C4-2B (cell line): ENCODE data around the gene TRIM36.
A peak's percentile ranks its signal among the peaks of the same experiment; 100 is the strongest.

ENCODE experiments used
- H3K27ac ChIP-seq: fragments of 450-650 bp; 2 replicates; pipeline ENCODE4 v1.5.1; 2017
- ZFX ChIP-seq: fragments of 450-650 bp; IDR thresholded peaks from 2 replicates; pipeline ENCODE4 v1.6.1; 2017
- TF ChIP-seq, protein P1 (sequence below): fragments of 450-650 bp; conservative IDR thresholded peaks from 2 replicates; pipeline ENCODE4 v1.5.1; 2017; ENCODE audit warnings: mild to moderate bottlenecking

Gene TRIM36

GRCh38 chr5:115132465-115132864, 37.2 kb downstream of the TRIM36 start:
- no peak overlapping the region for H3K27ac ChIP-seq
- no peak for TF ChIP-seq ZFX

DNA sequence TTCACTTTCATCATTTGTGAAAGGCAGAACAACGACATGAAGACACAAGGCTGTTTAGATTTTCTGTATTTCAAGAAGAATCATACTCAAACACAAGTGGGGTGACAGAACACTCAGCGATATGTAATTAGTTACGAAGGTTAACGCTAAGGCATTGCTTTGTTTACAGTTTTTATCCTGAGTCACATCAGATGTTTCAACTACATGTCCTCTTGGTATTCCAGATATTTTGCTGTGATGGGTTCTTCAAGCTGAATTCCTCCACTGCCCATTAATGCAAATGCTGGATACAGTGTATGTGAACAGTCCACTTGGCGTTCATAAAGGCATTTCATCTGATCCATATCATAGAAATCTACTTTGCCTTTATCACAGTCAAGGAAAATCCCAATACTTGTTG, 43.4 kb downstream of the TRIM36 start:
- TF ChIP-seq, protein P1, sequence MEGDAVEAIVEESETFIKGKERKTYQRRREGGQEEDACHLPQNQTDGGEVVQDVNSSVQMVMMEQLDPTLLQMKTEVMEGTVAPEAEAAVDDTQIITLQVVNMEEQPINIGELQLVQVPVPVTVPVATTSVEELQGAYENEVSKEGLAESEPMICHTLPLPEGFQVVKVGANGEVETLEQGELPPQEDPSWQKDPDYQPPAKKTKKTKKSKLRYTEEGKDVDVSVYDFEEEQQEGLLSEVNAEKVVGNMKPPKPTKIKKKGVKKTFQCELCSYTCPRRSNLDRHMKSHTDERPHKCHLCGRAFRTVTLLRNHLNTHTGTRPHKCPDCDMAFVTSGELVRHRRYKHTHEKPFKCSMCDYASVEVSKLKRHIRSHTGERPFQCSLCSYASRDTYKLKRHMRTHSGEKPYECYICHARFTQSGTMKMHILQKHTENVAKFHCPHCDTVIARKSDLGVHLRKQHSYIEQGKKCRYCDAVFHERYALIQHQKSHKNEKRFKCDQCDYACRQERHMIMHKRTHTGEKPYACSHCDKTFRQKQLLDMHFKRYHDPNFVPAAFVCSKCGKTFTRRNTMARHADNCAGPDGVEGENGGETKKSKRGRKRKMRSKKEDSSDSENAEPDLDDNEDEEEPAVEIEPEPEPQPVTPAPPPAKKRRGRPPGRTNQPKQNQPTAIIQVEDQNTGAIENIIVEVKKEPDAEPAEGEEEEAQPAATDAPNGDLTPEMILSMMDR: no peak
- TF ChIP-seq ZFX: no peak
- H3K27ac ChIP-seq: no peak overlapping the region

- no peak overlapping the region for H3K27ac ChIP-seq
- no peak for TF ChIP-seq ZFX
- TF ChIP-seq, protein P1: no peak
Observed at GRCh38 chr5:115124741-115125140, 45.0 kb downstream of the TRIM36 start.

- H3K27ac ChIP-seq: no peak overlapping the region
- TF ChIP-seq, protein P1: no peak
Observed at GRCh38 chr5:115116001-115116400, 53.7 kb downstream of the TRIM36 start.

GRCh38 chr5:115109840-115110239, 59.9 kb downstream of the TRIM36 start:
- H3K27ac ChIP-seq: no peak overlapping the region
- TF ChIP-seq ZFX: no peak
- TF ChIP-seq, protein P1: no peak

GRCh38 chr5:115109356-115109755, 60.4 kb downstream of the TRIM36 start:
- no peak overlapping the region for H3K27ac ChIP-seq
- no peak for TF ChIP-seq ZFX
- TF ChIP-seq, protein P1: no peak

GRCh38 chr5:115100319-115100955, 69.3 kb downstream of the TRIM36 start:
- TF ChIP-seq ZFX: no peak
- TF ChIP-seq, protein P1: no peak
- no peak overlapping the region for H3K27ac ChIP-seq

GRCh38 chr5:115098041-115098702, 71.5 kb downstream of the TRIM36 start:
- TF ChIP-seq, protein P1: peak; percentile 91
- TF ChIP-seq ZFX: no peak
- no peak overlapping the region for H3K27ac ChIP-seq
